Measurements from ENCODE around the gene TRIM25.

GRCh38 chr17:56870081-56870651, 43.7 kb downstream of the TRIM25 start:
- TF ChIP-seq CTCF (IDR thresholded peaks at IDR 0.05) (no peak), POLR2A (IDR thresholded peaks at IDR 0.05) (no peak)
